Testis (tissue), 2 donors: ENCODE measurements around the gene DNAJC30.

Experiments used
- POLR2A ChIP-seq: fragments of 450-650 bp; IDR thresholded peaks from one replicate; pipeline ENCODE4 v1.6.1; 2017; ENCODE audit warnings: antibody characterized with exemption, mild to moderate bottlenecking, moderate library complexity
- TF ChIP-seq, protein P1 (sequence below), 3 experiments: fragments of 450-650 bp in 2 of 3; fragments of 200-600 bp in 1 of 3; sonication (generic) in 1 of 3; IDR thresholded peaks; one replicate each; pipeline ENCODE4 v1.5.1; 2016 to 2019; ENCODE audit warnings: antibody characterized with exemption in 3 of 3, mild to moderate bottlenecking in 2 of 3, moderate library complexity in 1 of 3

DNA sequence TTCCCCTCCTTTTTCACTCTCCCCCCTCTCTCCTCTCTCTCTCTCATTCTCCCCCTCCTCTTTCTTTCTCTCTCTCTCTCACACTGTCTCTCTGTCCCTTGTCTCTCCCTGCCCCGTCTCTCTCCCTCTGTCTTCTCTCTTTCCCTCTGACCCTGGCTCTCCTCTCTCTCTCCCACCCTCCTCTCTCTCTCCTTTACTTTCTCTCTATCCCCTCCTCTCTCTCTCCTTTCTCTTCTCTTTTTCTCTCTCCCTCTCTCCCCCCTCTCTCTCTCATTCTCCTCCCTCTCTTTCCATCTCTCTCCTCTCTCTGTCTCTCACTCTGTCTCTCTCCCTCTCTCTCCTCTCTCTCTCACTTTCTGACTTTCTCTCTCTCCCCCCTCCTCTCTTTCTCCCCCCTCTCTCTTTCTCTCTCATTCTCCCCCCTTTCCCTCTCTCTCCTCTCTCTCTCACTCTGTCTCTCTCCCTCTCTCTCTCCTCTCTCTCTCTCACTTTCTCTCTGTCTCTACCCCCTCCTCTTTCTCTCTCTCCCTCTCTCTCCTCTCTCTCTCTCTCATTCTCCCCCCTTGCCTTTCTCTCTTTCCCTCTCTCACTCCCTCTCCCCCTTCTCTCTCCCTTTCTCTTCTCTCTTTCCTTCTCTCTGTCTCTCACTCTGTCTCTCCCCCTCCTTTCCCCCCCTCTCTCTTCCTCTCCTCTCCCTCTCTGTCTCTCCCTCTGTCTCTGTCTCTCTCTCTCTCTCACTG is 34.5 kb downstream of the DNAJC30 start:
- no peak for TF ChIP-seq POLR2A
- TF ChIP-seq, protein P1, sequence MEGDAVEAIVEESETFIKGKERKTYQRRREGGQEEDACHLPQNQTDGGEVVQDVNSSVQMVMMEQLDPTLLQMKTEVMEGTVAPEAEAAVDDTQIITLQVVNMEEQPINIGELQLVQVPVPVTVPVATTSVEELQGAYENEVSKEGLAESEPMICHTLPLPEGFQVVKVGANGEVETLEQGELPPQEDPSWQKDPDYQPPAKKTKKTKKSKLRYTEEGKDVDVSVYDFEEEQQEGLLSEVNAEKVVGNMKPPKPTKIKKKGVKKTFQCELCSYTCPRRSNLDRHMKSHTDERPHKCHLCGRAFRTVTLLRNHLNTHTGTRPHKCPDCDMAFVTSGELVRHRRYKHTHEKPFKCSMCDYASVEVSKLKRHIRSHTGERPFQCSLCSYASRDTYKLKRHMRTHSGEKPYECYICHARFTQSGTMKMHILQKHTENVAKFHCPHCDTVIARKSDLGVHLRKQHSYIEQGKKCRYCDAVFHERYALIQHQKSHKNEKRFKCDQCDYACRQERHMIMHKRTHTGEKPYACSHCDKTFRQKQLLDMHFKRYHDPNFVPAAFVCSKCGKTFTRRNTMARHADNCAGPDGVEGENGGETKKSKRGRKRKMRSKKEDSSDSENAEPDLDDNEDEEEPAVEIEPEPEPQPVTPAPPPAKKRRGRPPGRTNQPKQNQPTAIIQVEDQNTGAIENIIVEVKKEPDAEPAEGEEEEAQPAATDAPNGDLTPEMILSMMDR (IDR thresholded peaks at IDR 0.05), result no peak
